COR-L47 (cell line): ENCODE results near the gene PLAC8.
"Not testable (repeated sequence)": the region's sequence is repeated elsewhere in the genome, so short reads cannot be mapped to it uniquely, and the experiment has no call there.

Experiments used
- DNase-seq: peaks from one replicate; lab custom pipeline; 2025; lab: John Stamatoyannopoulos, UW

The PLAC8 gene

GRCh38 chr4:83067058-83067639, 47.4 kb downstream of the PLAC8 start:
- no peak for DNase-seq

GRCh38 chr4:83065266-83065665, 49.3 kb downstream of the PLAC8 start:
- no peak for DNase-seq

- DNase-seq = no peak
Measured at GRCh38 chr4:83062739-83063138, 51.8 kb downstream of the PLAC8 start.

- no peak for DNase-seq
Measured at GRCh38 chr4:83054928-83055327, 59.6 kb downstream of the PLAC8 start.

- not testable (repeated sequence) for DNase-seq
Measured at GRCh38 chr4:83048781-83049180, 65.7 kb downstream of the PLAC8 start.

- no peak for DNase-seq
Measured at GRCh38 chr4:83046693-83047473, 67.6 kb downstream of the PLAC8 start.

- no peak for DNase-seq
Measured at GRCh38 chr4:83043801-83044407, 70.6 kb downstream of the PLAC8 start.

GRCh38 chr4:83043157-83043556, 71.4 kb downstream of the PLAC8 start:
- not testable (repeated sequence) for DNase-seq

GRCh38 chr4:83040269-83040668, 74.3 kb downstream of the PLAC8 start:
- DNase-seq = no peak
